ENCODE results near the gene BICRAL.

DNA sequence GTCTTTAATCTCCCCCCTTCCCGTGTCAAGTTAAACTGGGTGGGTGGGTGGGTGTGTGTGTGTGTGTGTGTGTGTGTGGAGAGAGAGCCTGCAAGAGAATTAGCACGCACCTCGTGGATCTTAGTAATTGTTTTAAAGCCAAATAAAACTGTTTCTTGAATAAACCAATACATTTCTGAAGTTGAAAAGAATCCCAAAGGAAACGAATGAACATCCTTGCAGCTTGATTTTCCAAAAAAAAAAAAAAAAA is 381 bp upstream of the BICRAL start:
- TF ChIP-seq, protein P1, sequence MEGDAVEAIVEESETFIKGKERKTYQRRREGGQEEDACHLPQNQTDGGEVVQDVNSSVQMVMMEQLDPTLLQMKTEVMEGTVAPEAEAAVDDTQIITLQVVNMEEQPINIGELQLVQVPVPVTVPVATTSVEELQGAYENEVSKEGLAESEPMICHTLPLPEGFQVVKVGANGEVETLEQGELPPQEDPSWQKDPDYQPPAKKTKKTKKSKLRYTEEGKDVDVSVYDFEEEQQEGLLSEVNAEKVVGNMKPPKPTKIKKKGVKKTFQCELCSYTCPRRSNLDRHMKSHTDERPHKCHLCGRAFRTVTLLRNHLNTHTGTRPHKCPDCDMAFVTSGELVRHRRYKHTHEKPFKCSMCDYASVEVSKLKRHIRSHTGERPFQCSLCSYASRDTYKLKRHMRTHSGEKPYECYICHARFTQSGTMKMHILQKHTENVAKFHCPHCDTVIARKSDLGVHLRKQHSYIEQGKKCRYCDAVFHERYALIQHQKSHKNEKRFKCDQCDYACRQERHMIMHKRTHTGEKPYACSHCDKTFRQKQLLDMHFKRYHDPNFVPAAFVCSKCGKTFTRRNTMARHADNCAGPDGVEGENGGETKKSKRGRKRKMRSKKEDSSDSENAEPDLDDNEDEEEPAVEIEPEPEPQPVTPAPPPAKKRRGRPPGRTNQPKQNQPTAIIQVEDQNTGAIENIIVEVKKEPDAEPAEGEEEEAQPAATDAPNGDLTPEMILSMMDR (IDR thresholded peaks at IDR 0.05; ENCODE audit: insufficient read depth, low read length, poor library complexity, severe bottlenecking), result no peak
- no peak for TF ChIP-seq EZH2phosphoT487 (conservative IDR thresholded peaks at IDR 0.05; ENCODE audit: low read length)
